Right atrium auricular region (tissue), 2 donors: ENCODE results near the gene THRB. TPM values are rescaled to one million over a fixed set of nuclear protein-coding genes. Genes with fewer than 3 reads are reported as not detected.
A peak's percentile ranks its signal among the peaks of the same experiment; 100 is the strongest.

Experiments used
- DNase-seq: peaks from one replicate; pipeline ENCODE4 v3.0.0-alpha.2; 2019; ENCODE audit warnings: low spot score
- H3K27ac ChIP-seq, 2 donors: fragments of 200-600 bp; sonication (generic); 1 replicate in 1 of 2; 2 replicates in 1 of 2; pipeline ENCODE4 v1.5.1; 2016 to 2019
- H3K27me3 ChIP-seq, 2 donors: fragments of 200-600 bp; sonication (generic); one replicate each; pipeline versions ENCODE4 v1.5.1 to v1.6.0; 2017 to 2019
- H3K36me3 ChIP-seq: fragments of 200-600 bp; sonication (generic); one replicate; pipeline ENCODE4 v1.5.1; 2016
- H3K4me1 ChIP-seq, 2 donors: fragments of 200-600 bp; sonication (generic); one replicate each; pipeline versions ENCODE4 v1.5.1 to v1.6.0; 2017 to 2019
- H3K4me3 ChIP-seq, 2 donors: fragments of 200-600 bp; sonication (generic); 1 replicate in 1 of 2; 2 replicates in 1 of 2; pipeline ENCODE4 v1.5.1; 2017 to 2019; ENCODE audit warnings: mild to moderate bottlenecking in 1 of 2, moderate library complexity in 1 of 2
- H3K9me3 ChIP-seq, 2 donors: fragments of 200-600 bp; sonication (generic); one replicate each; pipeline ENCODE4 v1.5.1; 2019
- total RNA-seq, 2 donors: library from RNA; depleted of rRNA; stranded (reverse); fragments of >200 nt; gene quantifications; one replicate each; pipeline ENCODE4 v1.1.0, GENCODE V29; 2016
- TF ChIP-seq, protein P1 (sequence below), 2 donors: fragments of 200-600 bp; sonication (generic); IDR thresholded peaks; one replicate each; pipeline ENCODE4 v1.5.1; 2019; ENCODE audit warnings: antibody characterized with exemption in 2 of 2

THRB gene
- total RNA-seq, 2 donors from 2014 or later = 4.2 to 7.0 TPM

DNA sequence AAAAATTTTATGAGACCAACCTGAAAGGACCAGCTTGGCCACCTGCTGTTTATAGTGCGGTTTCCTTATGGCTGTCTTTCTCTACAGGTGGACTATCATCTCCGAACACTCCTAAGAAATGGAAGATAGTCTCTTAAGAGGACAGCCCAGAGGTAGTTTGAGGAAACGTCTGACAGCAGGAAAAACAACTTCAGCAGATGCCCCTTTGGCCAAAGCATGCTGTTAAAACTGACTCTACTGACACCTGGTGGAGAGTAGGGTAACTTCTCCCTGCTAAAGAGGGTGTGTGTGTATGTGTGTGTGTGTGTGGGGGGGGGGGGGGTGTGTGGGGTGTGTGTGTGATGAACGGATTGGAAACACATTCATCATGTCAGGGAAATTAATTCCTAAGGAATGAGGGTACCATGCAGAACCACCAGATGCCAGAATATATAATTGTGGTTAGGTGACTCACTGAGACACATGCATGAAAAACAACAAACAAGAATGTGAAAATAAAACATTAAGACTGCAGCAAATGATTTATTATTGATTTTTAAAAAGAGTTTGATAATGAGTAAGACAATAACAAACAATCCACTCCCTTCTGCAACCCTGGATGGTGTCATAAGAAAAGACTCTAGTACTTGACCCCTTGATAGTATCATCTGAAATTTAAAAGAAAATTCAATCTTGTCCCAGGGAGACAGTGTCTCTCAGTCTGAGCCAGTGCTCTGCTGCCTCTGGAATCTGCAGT lies 256.5 kb downstream of the THRB start:
- DNase-seq = no peak
- no peaks in the 10 kb centered on the region for H3K9me3 ChIP-seq
- H3K36me3 ChIP-seq = no peaks in the 10 kb centered on the region
- no peak overlapping the region for H3K27ac ChIP-seq
- peaks cover 0 to 16% of the 10 kb centered on the region in 2 donors for H3K4me1 ChIP-seq
- no peak overlapping the region for H3K4me3 ChIP-seq
- no peaks in the 10 kb centered on the region for H3K27me3 ChIP-seq
- TF ChIP-seq, protein P1, sequence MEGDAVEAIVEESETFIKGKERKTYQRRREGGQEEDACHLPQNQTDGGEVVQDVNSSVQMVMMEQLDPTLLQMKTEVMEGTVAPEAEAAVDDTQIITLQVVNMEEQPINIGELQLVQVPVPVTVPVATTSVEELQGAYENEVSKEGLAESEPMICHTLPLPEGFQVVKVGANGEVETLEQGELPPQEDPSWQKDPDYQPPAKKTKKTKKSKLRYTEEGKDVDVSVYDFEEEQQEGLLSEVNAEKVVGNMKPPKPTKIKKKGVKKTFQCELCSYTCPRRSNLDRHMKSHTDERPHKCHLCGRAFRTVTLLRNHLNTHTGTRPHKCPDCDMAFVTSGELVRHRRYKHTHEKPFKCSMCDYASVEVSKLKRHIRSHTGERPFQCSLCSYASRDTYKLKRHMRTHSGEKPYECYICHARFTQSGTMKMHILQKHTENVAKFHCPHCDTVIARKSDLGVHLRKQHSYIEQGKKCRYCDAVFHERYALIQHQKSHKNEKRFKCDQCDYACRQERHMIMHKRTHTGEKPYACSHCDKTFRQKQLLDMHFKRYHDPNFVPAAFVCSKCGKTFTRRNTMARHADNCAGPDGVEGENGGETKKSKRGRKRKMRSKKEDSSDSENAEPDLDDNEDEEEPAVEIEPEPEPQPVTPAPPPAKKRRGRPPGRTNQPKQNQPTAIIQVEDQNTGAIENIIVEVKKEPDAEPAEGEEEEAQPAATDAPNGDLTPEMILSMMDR (IDR thresholded peaks at IDR 0.05) = peak; percentile 4 to 80

DNA sequence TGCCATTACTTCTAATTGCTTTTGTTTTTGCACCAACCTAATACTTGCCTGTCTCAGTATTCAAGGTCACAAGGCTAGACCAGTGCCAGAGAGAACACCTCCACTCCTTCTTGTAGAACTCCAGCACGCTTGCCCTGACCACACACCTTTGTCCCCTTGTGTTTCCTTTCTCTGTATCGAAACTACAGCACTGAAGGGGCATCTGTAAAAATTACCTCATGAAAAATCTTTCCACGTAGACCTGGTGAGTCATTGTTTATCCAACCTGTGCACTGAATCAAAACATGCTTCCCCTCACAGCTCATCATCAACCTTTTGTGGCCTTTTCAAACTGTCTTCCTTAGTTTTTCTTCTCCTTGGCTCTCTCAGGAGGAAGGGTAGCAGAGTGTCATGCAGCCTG lies 259.5 kb downstream of the THRB start:
- Histone ChIP-seq H3K27me3 (no peaks in the 10 kb centered on the region), H3K9me3 (no peaks in the 10 kb centered on the region), H3K4me3 (no peak overlapping the region), H3K4me1 (peaks cover 0 to 6% of the 10 kb centered on the region in 2 donors), H3K36me3 (no peaks in the 10 kb centered on the region), H3K27ac (no peak overlapping the region)
- no peak for DNase-seq
- TF ChIP-seq, protein P1 (IDR thresholded peaks at IDR 0.05) = no peak

DNA sequence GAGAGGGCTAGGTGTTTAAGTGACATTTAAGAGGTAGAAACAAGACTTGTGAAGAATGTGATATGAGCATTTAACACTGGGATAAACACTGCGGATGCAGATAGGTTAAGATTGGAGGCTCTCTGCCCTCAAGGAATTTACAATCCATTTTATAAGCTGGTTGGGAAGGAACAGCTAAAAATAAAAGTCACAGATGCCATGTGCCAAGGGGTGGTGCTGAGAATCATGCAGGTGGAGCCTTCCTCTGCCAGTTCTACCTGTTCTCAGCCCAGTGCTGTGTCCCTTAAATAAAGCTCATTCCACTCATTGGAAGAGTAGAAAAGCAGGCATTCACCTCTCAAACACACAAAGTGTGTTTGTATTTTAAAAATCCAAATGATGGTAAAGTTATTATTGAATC lies 261.9 kb downstream of the THRB start:
- H3K27me3 ChIP-seq = no peaks in the 10 kb centered on the region
- no peak overlapping the region for H3K4me3 ChIP-seq
- no peak for DNase-seq
- TF ChIP-seq, protein P1 (IDR thresholded peaks at IDR 0.05) = no peak
- H3K9me3 ChIP-seq = no peaks in the 10 kb centered on the region
- peaks cover 0 to under 1% of the 10 kb centered on the region in 2 donors for H3K4me1 ChIP-seq
- H3K36me3 ChIP-seq = no peaks in the 10 kb centered on the region
- no peak overlapping the region for H3K27ac ChIP-seq

DNA sequence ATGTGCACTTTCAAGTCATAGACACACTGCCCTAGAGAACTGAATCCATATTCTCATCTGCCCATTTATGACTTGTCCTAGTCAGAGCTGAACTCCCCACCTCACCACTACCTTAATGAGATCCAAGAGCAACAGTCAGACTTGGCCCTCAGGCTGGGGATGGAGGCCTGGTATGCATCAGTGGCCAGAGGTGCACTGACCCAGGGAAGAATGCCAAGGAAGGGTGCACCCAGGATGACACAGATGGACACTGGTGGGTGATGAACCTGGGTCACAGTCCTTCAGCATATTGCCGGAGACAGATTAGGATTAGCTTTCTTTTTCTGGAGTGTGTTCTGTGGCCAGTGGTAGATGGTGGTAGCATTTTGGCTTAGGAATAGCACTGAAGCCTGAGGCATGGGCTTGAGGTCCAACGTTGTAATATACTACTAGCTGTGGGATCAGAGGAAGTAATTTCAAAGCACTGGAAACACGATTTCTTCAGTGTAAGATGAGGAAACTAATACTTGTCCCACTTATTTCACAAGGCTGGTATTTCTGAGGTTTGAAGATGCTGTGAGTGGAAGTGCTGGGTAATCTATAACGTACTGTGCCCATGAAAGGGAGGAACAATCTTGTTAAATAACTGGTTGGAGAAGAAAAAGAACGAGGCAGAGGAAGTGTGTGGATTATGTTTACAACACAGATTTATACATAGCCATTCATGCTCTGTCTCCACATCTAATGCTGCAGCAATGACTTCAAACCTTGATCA lies 265.0 kb downstream of the THRB start:
- Histone ChIP-seq H3K36me3 (no peaks in the 10 kb centered on the region), H3K9me3 (no peaks in the 10 kb centered on the region), H3K4me1 (peaks cover 0 to 6% of the 10 kb centered on the region in 2 donors), H3K4me3 (no peak overlapping the region), H3K27me3 (no peaks in the 10 kb centered on the region), H3K27ac (no peak overlapping the region)
- DNase-seq = no peak
- TF ChIP-seq, protein P1 (IDR thresholded peaks at IDR 0.05) = no peak

DNA sequence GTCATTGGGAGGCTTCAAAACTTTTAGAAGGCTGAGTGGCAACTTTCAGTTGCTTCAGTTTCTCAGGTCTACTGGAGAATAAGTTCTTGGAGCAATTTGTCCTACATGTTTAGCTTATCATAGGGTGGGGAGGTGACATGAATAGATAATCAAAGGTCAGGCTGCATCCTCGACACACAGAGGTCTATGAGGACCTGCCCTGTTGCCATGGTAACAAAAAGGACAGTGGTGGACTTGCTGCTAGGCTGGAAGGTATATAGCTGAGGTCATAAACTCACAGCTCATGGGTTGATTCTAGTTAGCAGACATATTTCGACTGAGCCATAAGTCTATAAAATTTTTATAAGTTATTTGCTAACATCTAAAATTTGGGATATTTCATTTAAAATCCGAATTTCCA lies 267.0 kb downstream of the THRB start:
- no peak for DNase-seq
- Histone ChIP-seq H3K27ac (no peak overlapping the region), H3K4me3 (no peak overlapping the region), H3K4me1 (peaks cover 0 to 6% of the 10 kb centered on the region in 2 donors), H3K9me3 (no peaks in the 10 kb centered on the region), H3K27me3 (no peaks in the 10 kb centered on the region), H3K36me3 (no peaks in the 10 kb centered on the region)
- TF ChIP-seq, protein P1 (IDR thresholded peaks at IDR 0.05) = no peak
